GM21737 (cell line): Measurements from ENCODE around the gene HTR1B.
A peak's percentile ranks its signal among the peaks of the same experiment; 100 is the strongest.

Source experiments
- ATAC-seq: cut with Tn5 transposase; IDR thresholded peaks from one replicate; pipeline ENCODE4 v1.9.1; 2021; ENCODE audit warnings: mild to moderate bottlenecking, moderate library complexity; ENCODE audit not compliant: unreplicated experiment

The HTR1B gene

DNA sequence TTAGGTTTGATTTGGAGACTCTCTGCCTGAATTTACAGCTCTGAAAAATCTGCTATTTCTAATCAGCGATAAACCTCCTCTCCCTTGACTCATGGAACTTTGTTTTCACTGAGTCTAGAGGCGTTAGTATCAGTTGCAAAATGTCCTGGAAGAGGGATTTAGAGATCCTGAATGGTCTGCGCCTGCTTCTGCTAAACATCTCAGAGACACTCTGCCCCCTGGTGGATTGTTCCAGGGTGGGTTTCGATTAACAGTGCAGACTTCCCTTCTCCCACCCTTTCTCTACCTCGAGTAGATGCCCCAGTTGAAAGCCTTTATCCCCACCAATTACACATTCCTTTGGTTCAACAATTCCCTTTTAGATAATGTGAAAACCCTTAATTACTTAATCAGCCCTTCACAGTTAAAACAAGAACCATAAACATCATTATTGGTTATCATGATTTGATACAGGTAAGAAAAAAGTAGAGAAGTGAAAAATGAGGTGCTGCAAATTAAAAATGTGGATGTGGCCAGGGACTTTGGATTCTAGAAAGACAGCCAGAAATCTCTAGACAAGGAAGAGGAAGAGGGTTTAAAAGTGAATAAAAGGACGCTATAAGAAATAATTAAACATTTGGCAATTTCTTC is 5.5 kb downstream of the HTR1B start:
- ATAC-seq, result peak; percentile 60

DNA sequence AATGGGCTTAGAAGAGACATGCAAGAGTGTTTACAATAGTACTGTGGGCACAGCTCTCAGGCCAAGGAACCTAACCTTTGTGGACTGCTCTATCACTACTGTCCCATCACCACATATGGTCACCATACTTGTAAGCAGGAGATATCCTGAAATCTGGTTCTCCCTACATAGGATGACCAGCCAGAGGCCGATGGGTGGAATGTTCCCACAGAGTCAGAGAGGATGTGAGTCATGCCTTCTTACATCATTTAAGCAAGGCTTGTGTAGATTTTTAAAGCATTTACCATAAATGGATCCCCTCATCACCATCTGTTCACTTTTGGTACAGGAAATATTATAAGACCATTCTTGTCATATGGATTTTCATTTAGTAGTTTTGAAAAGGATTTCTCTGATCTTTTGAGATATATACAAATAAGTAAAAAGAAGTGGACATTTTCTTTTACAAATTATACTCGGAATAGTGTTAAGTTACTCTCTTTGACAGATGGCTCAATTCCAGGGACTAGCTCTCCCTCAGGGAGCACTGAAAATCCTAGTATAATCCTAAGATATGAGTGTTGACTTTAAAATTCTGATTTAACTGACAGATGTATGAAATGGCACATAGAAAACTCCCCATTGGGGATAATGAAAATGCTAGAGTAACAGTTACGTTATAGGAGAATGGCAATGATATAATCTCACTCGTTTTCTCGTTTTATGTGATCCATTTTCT is 6.6 kb downstream of the HTR1B start:
- ATAC-seq, result no peak

- no peak for ATAC-seq
Observed at GRCh38 chr6:77455271-77455670, 8.0 kb downstream of the HTR1B start.

- ATAC-seq, result no peak
Observed at GRCh38 chr6:77454386-77454785, 8.9 kb downstream of the HTR1B start.

GRCh38 chr6:77451466-77451865 is 11.8 kb downstream of the HTR1B start:
- no peak for ATAC-seq

- ATAC-seq, result no peak
Observed at GRCh38 chr6:77450924-77451323, 12.4 kb downstream of the HTR1B start.

DNA sequence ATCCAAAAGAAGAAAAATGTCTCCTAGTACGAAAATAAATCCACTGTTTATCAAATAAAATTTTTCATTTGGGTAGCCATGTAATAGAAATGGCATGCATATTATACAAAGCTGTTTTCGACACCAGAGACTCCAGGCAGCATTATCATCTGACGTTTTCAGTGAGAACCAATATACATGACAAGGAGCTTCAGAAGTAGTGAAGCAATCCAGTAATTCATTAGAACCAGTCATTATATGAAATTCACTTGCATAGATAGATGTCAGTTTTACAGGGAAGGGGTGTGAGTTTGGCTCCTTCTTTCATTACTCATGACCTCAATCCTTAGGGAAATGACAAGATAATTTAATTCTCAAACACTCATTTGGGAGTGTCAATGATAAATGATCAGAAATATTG is 14.7 kb downstream of the HTR1B start:
- ATAC-seq, result no peak

DNA sequence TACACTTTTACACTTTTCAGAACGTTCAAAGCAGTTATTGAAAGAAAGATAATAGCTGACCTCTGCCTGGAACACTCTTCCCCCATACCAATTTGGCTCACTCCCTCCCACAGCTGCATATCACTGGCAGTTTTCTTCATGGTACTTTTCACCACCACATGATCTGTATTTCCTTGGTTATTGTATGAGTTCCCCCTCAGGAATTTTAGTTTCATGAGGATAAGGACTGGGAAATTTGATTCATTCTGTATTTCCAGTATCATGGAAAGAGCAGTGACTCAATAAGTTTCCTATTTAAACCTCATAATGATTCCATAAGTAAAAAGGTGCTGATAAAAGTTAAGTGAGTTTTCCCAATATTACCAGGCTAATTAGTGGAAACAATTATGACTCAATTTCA is 16.0 kb downstream of the HTR1B start:
- no peak for ATAC-seq

DNA sequence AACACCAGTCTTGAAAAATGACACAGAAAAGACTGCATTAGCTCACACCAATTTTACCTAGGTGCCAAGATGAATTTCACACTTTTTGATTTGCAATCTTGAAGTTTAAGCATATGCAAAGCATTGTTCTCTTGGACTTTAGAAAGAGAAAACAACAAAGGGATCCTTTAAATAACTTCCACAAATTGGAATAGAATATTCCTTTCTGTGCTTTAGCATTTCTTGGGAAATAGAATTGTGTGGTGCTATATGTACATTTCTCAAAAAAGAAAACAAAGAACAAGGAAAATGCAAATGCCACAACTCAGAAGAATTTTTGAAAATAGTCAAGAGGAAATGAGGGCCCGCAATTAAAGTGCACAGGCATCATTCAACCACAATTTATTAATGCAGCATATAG is 17.0 kb downstream of the HTR1B start:
- ATAC-seq, result no peak

GRCh38 chr6:77445214-77445613 is 18.1 kb downstream of the HTR1B start:
- no peak for ATAC-seq

DNA sequence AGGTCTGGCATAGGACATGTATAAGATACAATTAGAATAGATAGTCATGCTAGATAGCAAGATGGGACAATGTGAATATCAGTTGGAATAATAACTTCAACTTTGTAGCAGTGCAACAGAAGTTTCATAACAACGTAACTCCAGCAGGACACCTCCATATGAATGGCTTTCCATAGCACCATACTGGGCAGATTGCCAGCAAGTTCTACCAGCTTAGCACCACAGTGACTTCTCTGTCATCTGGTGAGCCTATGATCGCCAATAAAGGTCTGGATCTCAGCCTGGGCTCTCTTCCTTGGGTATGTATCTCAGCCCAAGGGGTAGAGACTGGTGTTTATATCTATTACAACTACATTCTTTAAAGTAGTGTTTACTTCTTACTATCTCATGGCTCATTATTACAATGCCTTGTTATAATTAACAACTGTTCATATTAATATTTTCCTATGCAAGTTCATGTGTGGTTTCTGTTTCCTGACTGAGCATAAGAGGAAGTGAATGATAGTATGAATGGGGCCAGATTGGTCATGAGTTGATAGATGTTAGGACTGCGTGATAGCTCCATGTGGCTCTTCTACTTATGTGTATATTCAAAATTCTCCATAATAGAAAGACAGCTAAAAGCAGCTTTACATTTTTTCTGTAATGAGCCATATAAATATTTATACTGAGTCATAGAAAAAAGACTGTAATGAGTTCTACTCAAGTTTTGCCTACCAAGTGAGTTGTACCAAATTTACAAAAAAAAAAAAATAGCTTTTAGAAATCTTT is 22.9 kb downstream of the HTR1B start:
- ATAC-seq, result no peak

DNA sequence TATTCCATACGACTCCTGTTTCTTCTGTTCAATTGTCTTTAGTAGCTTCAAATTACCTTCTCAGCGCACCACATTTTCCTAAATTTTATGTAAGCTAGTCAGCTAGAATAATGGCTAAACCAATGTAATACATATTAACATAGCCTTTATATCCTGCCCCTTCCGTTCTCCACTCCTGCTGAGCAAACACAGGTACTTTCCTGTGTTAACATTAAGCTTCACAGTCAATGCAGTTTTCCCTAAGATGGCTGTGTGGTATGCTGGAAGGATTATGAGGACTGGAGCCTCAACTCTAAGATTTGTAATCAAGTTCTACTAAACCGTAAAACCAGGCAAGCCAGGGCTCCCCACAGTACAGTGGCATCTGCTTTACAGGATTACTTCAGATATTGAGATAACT is 29.4 kb downstream of the HTR1B start:
- no peak for ATAC-seq

DNA sequence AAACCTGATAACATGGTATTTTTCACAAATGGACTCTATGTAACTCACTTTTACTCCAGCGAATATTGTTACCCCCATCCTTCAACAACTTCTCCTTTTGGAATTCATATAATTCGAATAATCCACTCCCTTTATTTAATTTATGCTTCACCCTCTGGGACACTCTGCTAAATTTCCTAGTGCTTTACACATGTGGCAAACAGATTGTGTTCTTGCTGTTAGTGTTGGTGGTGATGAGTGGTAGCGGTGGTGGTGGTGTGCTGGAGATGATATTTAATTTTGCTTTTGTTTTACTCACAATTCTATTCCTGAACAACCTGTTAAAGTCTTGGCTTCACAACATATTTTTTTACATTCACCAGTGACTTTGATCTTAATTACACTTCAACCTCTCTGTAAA is 32.8 kb downstream of the HTR1B start:
- no peak for ATAC-seq

DNA sequence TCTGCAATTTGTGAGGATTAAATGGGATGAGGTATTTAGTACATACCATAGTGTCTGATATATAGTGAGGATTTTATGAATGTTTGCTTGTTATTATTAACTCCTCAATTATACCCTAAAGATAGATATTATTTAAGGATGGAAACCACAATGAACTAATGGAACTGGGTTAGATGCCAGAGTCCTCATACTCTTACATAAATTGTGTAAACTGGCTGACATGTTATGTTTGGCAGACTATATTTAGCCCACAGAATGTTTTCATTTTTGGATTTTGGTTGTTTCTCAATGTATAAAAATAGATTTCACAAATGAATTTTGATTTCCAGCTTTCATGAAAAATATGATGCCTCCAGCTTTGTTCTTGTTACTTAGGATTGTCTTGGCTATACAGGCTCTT is 37.6 kb downstream of the HTR1B start:
- no peak for ATAC-seq

DNA sequence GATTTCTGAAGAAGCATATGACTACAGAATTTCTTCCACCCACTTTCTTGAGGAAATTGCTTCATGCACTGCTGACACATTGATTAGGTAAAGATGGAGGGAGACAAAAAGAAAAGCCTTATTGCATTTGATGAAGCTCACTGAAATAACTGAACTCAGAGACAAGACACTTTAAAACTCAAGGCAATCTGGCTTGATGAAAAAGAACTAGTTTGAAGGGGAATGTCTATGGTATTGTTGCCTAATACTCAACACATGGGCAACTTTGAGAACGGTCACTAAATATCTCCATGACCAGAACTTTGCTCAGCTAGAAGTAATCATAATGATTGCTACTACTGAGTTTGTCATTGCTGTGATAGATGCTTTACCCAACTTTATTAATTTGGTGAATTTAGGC is 38.1 kb downstream of the HTR1B start:
- ATAC-seq, result no peak

DNA sequence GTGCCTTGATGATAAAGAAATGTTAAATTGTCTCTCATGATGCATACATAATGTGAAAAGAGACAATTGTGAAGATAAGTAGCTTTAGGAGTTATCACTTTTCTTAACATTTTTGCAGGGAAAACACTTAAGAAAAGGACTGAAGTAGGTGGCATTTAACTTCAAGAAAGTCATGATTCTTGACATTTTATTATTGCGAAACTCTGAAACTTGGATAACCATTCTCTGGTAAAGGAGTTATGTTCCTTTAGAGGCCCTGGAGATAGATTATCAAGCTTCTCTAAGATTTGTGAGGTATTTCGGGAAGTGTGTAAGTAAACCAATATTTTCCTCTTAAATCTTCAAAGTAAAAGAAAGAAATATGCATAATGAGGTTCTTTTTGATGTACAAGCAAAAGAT is 38.5 kb downstream of the HTR1B start:
- no peak for ATAC-seq

- ATAC-seq, result no peak
Observed at GRCh38 chr6:77416839-77417238, 46.5 kb downstream of the HTR1B start.

DNA sequence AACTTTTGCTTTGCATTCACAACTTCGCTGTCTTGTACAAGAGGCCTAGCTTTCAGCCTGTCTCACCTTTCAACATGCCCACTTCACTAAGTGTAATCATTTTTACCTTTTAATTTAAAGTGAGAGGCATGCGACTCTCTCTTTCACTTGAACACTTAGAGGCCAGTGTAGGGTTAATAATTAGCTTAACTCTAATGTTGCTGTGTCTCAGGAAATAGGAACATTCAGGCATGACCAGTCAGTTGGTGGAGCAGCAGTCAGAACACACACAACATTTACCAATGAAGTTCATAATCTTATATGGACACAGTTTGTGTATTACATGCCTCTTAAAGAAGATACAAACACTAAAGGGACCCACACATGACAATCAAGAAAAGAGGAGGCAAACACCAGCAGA is 47.6 kb downstream of the HTR1B start:
- no peak for ATAC-seq
